SU-DHL-6 (cell line): ENCODE results near the gene ADGRE3.

ENCODE experiments used
- CTCF ChIP-seq: fragments of 200-600 bp; sonication (generic); IDR thresholded peaks from one replicate; pipeline ENCODE4 v1.5.1; 2017; ENCODE audit warnings: antibody characterized with exemption, mild to moderate bottlenecking, low read length, moderate library complexity; ENCODE audit not compliant: insufficient read depth, poor library complexity, severe bottlenecking
- EZH2phosphoT487 ChIP-seq: fragments of 200-600 bp; sonication (generic), shearing (Covaris generic); conservative IDR thresholded peaks from 2 replicates; pipeline ENCODE4 v1.6.1; 2018; ENCODE audit warnings: mild to moderate bottlenecking, antibody characterized with exemption, low read length, moderate library complexity, mixed read lengths

- TF ChIP-seq CTCF, result no peak
- no peak for TF ChIP-seq EZH2phosphoT487
Measured at GRCh38 chr19:14595558-14595957, 79.1 kb downstream of the ADGRE3 start.
